Neural cell (in vitro differentiated cells): ENCODE measurements around the gene ZNF559. TPM values are rescaled to one million over a fixed set of nuclear protein-coding genes. Genes with fewer than 3 reads are reported as not detected.
A peak's percentile ranks its signal among the peaks of the same experiment; 100 is the strongest.

Experiments
- H2AFZ ChIP-seq: fragments of 200-600, 300-800 bp; sonication (generic), shearing (Covaris generic); 2 replicates; pipeline ENCODE4 v1.6.0; 2014; ENCODE audit warnings: low read depth, mild to moderate bottlenecking, antibody characterized with exemption, low read length, moderate library complexity
- H3F3A ChIP-seq: fragments of 200-600 bp; shearing (Covaris generic); 2 replicates; pipeline ENCODE4 v1.6.1; 2016; ENCODE audit warnings: mild to moderate bottlenecking, moderate library complexity, mixed read lengths, antibody characterized with exemption, low read length; ENCODE audit not compliant: insufficient read depth, poor library complexity, severe bottlenecking
- H3K27ac ChIP-seq: fragments of 200-600, 300-800 bp; sonication (generic), shearing (Covaris generic); 2 replicates; pipeline ENCODE4 v1.5.1; 2014; ENCODE audit warnings: mild to moderate bottlenecking, low read length, moderate library complexity
- H3K27me3 ChIP-seq: fragments of 300-800, 200-600 bp; sonication (generic), shearing (Covaris generic); 2 replicates; pipeline ENCODE4 v1.6.0; 2014; ENCODE audit warnings: mild to moderate bottlenecking, low read depth, low read length, moderate library complexity; ENCODE audit not compliant: insufficient read depth
- H3K36me3 ChIP-seq: fragments of 300-800, 200-600 bp; sonication (generic), shearing (Covaris generic); 2 replicates; pipeline ENCODE4 v1.5.1; 2014; ENCODE audit warnings: mild to moderate bottlenecking, antibody characterized with exemption, low read length, moderate library complexity; ENCODE audit not compliant: insufficient read depth
- H3K4me2 ChIP-seq: fragments of 300-800, 200-600 bp; sonication (generic), shearing (Covaris generic); 2 replicates; pipeline ENCODE4 v1.6.0; 2014; ENCODE audit warnings: mild to moderate bottlenecking, low read length
- H3K4me3 ChIP-seq: fragments of 300-800, 200-600 bp; sonication (generic), shearing (Covaris generic); 2 replicates; pipeline ENCODE4 v1.5.1; 2014; ENCODE audit warnings: mild to moderate bottlenecking, low read length, moderate library complexity
- H3K79me2 ChIP-seq: fragments of 200-600 bp; shearing (Covaris generic); replicated peaks from 2 replicates; pipeline ENCODE4 v1.6.0; 2014; ENCODE audit warnings: mild to moderate bottlenecking, low read length, moderate library complexity; ENCODE audit not compliant: insufficient read depth
- H3K9ac ChIP-seq: fragments of 300-800, 200-600 bp; sonication (generic), shearing (Covaris generic); 2 replicates; pipeline ENCODE4 v1.6.1; 2016; ENCODE audit warnings: mild to moderate bottlenecking, low read length, mixed read lengths
- H3K9me2 ChIP-seq: fragments of 200-600 bp; shearing (Covaris generic); 2 replicates; pipeline ENCODE4 v1.6.1; 2016; ENCODE audit warnings: mild to moderate bottlenecking, low read length, mixed read lengths; ENCODE audit not compliant: insufficient read depth
- H3K9me3 ChIP-seq: fragments of 200-600, 300-800 bp; sonication (generic), shearing (Covaris generic); 2 replicates; pipeline ENCODE4 v1.6.1; 2016; ENCODE audit warnings: mild to moderate bottlenecking, mixed run types, low read length, moderate library complexity, mixed read lengths
- H4K20me1 ChIP-seq: fragments of 200-600 bp; shearing (Covaris generic); 2 replicates; pipeline ENCODE4 v1.6.1; 2016; ENCODE audit warnings: mild to moderate bottlenecking, mixed run types; ENCODE audit not compliant: insufficient read depth
- EP300 ChIP-seq: fragments of 450-650 bp; conservative IDR thresholded peaks from 2 replicates; pipeline ENCODE4 v1.6.1; 2014; ENCODE audit warnings: antibody characterized with exemption, mild to moderate bottlenecking, moderate library complexity; ENCODE audit not compliant: poor library complexity, severe bottlenecking
- EZH2 ChIP-seq: fragments of 200-600, 300-800 bp; shearing (Covaris generic), sonication (generic); IDR thresholded peaks from 2 replicates; pipeline ENCODE4 v1.6.1; 2014; ENCODE audit warnings: antibody characterized with exemption, low read length, borderline replicate concordance, mild to moderate bottlenecking; ENCODE audit not compliant: insufficient read depth, poor library complexity, severe bottlenecking
- MXI1 ChIP-seq: fragments of 450-650 bp; conservative IDR thresholded peaks from 2 replicates; pipeline ENCODE4 v1.6.1; 2014; ENCODE audit warnings: antibody characterized with exemption, mild to moderate bottlenecking; ENCODE audit not compliant: poor library complexity, severe bottlenecking
- POLR2AphosphoS5 ChIP-seq: IDR thresholded peaks from 2 replicates; pipeline ENCODE4 v1.6.1; 2012
- RAD21 ChIP-seq: fragments of 450-650 bp; conservative IDR thresholded peaks from 2 replicates; pipeline ENCODE4 v1.6.1; 2014; ENCODE audit warnings: antibody characterized with exemption, mild to moderate bottlenecking, moderate library complexity
- SMC3 ChIP-seq: fragments of 450-650 bp; conservative IDR thresholded peaks from 2 replicates; pipeline ENCODE4 v1.6.1; 2014; ENCODE audit warnings: antibody characterized with exemption, mild to moderate bottlenecking, moderate library complexity; ENCODE audit not compliant: poor library complexity
- TAF1 ChIP-seq: IDR thresholded peaks from 2 replicates; pipeline ENCODE4 v1.6.1; 2012; ENCODE audit warnings: low read depth
- polyA plus RNA-seq: library from polyadenylated mRNA; depleted of rRNA; stranded (reverse); fragments of >200 nt; gene quantifications from 2 replicates; pipeline ENCODE4 v1.2.3, GENCODE V29; 2014
- TF ChIP-seq, protein P1 (sequence below): IDR thresholded peaks from 2 replicates; pipeline ENCODE4 v1.6.1; 2012; ENCODE audit warnings: borderline replicate concordance
- TF ChIP-seq, protein P2 (sequence below): fragments of 450-650 bp; IDR thresholded peaks from 2 replicates; pipeline ENCODE4 v1.5.1; 2014; ENCODE audit warnings: antibody characterized with exemption, mild to moderate bottlenecking, moderate library complexity; ENCODE audit not compliant: poor library complexity, severe bottlenecking

Gene ZNF559
- polyA plus RNA-seq, 1 donor from 2014 or later: 57.7 TPM

DNA sequence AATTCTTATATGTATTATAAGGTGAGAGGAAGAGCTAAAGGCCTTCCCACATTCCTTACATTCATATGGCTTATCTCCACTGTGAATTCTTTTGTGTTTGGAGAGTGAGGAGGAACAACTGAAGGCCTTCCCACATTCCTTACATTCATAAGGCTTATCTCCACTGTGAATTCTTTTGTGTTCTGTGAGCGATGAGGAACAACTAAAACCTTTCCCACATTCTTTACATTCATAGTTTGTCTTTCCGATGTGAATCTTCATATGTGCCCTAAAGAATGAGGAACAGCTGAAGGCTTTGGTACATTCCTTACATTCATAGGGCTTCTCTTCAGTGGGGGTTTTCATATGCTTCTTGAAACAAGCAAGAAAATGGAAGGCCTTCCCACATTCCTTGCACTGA, 27.6 kb upstream of the ZNF559 start:
- Histone ChIP-seq H3K27me3 (no peaks in the 10 kb centered on the region), H3K9me2 (no peaks in the 10 kb centered on the region), H3K4me2 (no peak overlapping the region), H3F3A (no peaks in the 10 kb centered on the region), H3K4me3 (no peak overlapping the region), H3K27ac (no peak overlapping the region), H3K36me3 (peaks cover 49% of the 10 kb centered on the region), H3K9me3 (peaks cover 56% of the 10 kb centered on the region), H3K9ac (no peak overlapping the region), H4K20me1 (no peaks in the 10 kb centered on the region), H2AFZ (no peak overlapping the region), H3K79me2 (no peaks in the 10 kb centered on the region)
- TF ChIP-seq, protein P1, sequence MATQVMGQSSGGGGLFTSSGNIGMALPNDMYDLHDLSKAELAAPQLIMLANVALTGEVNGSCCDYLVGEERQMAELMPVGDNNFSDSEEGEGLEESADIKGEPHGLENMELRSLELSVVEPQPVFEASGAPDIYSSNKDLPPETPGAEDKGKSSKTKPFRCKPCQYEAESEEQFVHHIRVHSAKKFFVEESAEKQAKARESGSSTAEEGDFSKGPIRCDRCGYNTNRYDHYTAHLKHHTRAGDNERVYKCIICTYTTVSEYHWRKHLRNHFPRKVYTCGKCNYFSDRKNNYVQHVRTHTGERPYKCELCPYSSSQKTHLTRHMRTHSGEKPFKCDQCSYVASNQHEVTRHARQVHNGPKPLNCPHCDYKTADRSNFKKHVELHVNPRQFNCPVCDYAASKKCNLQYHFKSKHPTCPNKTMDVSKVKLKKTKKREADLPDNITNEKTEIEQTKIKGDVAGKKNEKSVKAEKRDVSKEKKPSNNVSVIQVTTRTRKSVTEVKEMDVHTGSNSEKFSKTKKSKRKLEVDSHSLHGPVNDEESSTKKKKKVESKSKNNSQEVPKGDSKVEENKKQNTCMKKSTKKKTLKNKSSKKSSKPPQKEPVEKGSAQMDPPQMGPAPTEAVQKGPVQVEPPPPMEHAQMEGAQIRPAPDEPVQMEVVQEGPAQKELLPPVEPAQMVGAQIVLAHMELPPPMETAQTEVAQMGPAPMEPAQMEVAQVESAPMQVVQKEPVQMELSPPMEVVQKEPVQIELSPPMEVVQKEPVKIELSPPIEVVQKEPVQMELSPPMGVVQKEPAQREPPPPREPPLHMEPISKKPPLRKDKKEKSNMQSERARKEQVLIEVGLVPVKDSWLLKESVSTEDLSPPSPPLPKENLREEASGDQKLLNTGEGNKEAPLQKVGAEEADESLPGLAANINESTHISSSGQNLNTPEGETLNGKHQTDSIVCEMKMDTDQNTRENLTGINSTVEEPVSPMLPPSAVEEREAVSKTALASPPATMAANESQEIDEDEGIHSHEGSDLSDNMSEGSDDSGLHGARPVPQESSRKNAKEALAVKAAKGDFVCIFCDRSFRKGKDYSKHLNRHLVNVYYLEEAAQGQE: no peak
- TF ChIP-seq RAD21: no peak
- TF ChIP-seq SMC3: no peak
- TF ChIP-seq EZH2: no peak

DNA sequence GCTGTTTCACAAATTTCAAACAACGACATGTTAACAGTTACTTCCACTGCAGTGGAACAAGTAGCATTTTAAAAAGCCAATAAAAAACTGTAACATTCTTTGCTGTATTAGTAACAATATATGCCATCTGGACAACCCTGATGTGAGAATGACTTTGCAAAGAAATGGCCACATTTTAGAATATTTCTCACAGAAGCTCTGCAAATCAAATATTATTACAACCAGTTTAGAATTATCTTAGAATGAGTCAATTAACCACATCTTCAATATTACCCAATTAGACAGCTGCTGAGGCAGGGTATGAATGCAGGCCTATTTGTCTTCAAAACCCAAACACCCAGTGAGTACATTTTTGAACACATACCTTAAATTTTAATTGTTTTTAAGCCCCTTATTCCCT, 17.5 kb upstream of the ZNF559 start:
- Histone ChIP-seq H3K4me2 (no peak overlapping the region), H3K36me3 (peaks cover 24% of the 10 kb centered on the region), H3K4me3 (no peak overlapping the region), H3K27ac (no peak overlapping the region), H3K9ac (no peak overlapping the region), H2AFZ (no peak overlapping the region), H3K79me2 (peaks cover 24% of the 10 kb centered on the region), H3K9me2 (no peaks in the 10 kb centered on the region), H3F3A (no peaks in the 10 kb centered on the region), H4K20me1 (no peaks in the 10 kb centered on the region), H3K9me3 (peaks cover 5% of the 10 kb centered on the region), H3K27me3 (no peaks in the 10 kb centered on the region)
- TF ChIP-seq, protein P1: no peak

DNA sequence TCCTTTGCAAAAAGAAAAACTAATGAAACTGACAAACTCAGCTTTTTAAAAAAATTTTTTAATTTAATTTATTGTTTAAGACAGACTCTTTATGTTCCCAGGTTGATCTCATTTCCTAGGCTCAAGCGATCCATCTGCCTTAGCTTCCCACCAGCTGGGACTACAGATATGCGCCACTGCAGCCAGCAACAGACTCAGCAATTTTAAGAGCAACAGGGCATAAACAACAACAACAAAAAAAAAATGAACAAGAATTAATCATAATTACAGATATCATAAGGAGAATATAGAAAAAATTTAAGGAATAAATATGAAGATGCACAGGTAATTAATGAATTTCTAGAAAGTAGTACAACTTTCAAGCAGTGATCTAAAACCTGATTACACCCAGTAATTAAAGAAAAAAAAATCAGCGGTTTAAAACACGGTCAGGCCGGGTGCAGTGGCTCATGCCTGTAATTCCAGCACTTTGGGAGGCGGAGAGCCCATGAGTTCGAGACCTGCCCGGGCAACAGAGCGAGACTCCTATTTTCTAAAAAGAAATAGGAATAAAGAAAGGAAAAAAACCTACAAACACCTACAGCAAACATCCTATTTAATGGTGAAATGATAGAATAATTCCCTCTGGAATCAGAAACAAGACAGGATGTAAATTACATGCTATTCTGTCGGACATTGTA, 15.7 kb upstream of the ZNF559 start:
- Histone ChIP-seq H3K4me2 (peak overlapping the region; percentile 83), H4K20me1 (no peaks in the 10 kb centered on the region), H2AFZ (no peak overlapping the region), H3F3A (no peaks in the 10 kb centered on the region), H3K27me3 (no peaks in the 10 kb centered on the region), H3K4me3 (peak overlapping the region; percentile 99), H3K9me2 (no peaks in the 10 kb centered on the region), H3K79me2 (peaks cover 24% of the 10 kb centered on the region), H3K9ac (peak overlapping the region; percentile 93), H3K9me3 (peaks cover 5% of the 10 kb centered on the region), H3K36me3 (peaks cover 9% of the 10 kb centered on the region), H3K27ac (peak overlapping the region; percentile 97)
- no peak for TF ChIP-seq SMC3
- TF ChIP-seq, protein P2, sequence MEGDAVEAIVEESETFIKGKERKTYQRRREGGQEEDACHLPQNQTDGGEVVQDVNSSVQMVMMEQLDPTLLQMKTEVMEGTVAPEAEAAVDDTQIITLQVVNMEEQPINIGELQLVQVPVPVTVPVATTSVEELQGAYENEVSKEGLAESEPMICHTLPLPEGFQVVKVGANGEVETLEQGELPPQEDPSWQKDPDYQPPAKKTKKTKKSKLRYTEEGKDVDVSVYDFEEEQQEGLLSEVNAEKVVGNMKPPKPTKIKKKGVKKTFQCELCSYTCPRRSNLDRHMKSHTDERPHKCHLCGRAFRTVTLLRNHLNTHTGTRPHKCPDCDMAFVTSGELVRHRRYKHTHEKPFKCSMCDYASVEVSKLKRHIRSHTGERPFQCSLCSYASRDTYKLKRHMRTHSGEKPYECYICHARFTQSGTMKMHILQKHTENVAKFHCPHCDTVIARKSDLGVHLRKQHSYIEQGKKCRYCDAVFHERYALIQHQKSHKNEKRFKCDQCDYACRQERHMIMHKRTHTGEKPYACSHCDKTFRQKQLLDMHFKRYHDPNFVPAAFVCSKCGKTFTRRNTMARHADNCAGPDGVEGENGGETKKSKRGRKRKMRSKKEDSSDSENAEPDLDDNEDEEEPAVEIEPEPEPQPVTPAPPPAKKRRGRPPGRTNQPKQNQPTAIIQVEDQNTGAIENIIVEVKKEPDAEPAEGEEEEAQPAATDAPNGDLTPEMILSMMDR: no peak
- TF ChIP-seq EP300: no peak
- TF ChIP-seq POLR2AphosphoS5: no peak
- TF ChIP-seq RAD21: no peak
- no peak for TF ChIP-seq TAF1
- TF ChIP-seq MXI1: no peak
- no peak for TF ChIP-seq EZH2
- TF ChIP-seq, protein P1: no peak
